Loucy (cell line): ENCODE measurements around the gene GRK6.

Source experiments
- H2AFZ ChIP-seq: fragments of 200-600 bp; sonication (generic); 2 replicates; pipeline ENCODE4 v1.6.0; 2016; ENCODE audit warnings: antibody characterized with exemption, mild to moderate bottlenecking, low read length, moderate library complexity
- H3F3A ChIP-seq: fragments of 200-600 bp; 2 replicates; pipeline ENCODE4 v1.6.0; 2016; ENCODE audit warnings: antibody characterized with exemption, low read depth, mild to moderate bottlenecking
- H3K27me3 ChIP-seq: fragments of 200-600 bp; sonication (generic); 2 replicates; pipeline ENCODE4 v1.6.1; 2014; ENCODE audit warnings: low read length, mild to moderate bottlenecking; ENCODE audit not compliant: insufficient read depth, poor library complexity, severe bottlenecking
- H3K36me3 ChIP-seq: fragments of 200-600 bp; sonication (generic); 2 replicates; pipeline ENCODE4 v1.6.1; 2016; ENCODE audit warnings: low read length; ENCODE audit not compliant: insufficient read depth
- H3K4me1 ChIP-seq: fragments of 200-600 bp; sonication (generic); 2 replicates; pipeline ENCODE4 v1.5.1; 2014; ENCODE audit warnings: low read length, mild to moderate bottlenecking; ENCODE audit not compliant: insufficient read depth, poor library complexity, severe bottlenecking
- H3K4me2 ChIP-seq: fragments of 200-600 bp; sonication (generic); 2 replicates; pipeline ENCODE4 v1.6.0; 2014; ENCODE audit warnings: antibody characterized with exemption, low read length, low read depth, mild to moderate bottlenecking; ENCODE audit not compliant: poor library complexity, severe bottlenecking
- H3K4me3 ChIP-seq: fragments of 200-600 bp; sonication (generic); 2 replicates; pipeline ENCODE4 v1.5.1; 2014; ENCODE audit warnings: low read length, mild to moderate bottlenecking, mixed read lengths; ENCODE audit not compliant: poor library complexity, severe bottlenecking
- H3K79me2 ChIP-seq: fragments of 200-600 bp; sonication (generic); 2 replicates; pipeline ENCODE4 v1.6.1; 2014; ENCODE audit warnings: low read length; ENCODE audit not compliant: insufficient read depth
- H3K9ac ChIP-seq: fragments of 200-600 bp; sonication (generic); 2 replicates; pipeline ENCODE4 v1.6.0; 2014; ENCODE audit warnings: mild to moderate bottlenecking, low read depth, low read length, moderate library complexity; ENCODE audit not compliant: poor library complexity, severe bottlenecking
- H3K9me2 ChIP-seq: fragments of 200-600 bp; sonication (generic); replicated peaks from 2 replicates; pipeline ENCODE4 v1.6.1; 2016; ENCODE audit warnings: low read depth, low read length, mixed read lengths
- H3K9me3 ChIP-seq: fragments of 200-600 bp; sonication (generic); 2 replicates; pipeline ENCODE4 v1.6.1; 2014; ENCODE audit warnings: mild to moderate bottlenecking, antibody characterized with exemption, low read length, low read depth; ENCODE audit not compliant: insufficient read depth
- H4K20me1 ChIP-seq: fragments of 200-600 bp; sonication (generic); 2 replicates; pipeline ENCODE4 v1.6.0; 2014; ENCODE audit warnings: antibody characterized with exemption, low read length, mild to moderate bottlenecking; ENCODE audit not compliant: insufficient read depth, poor library complexity, severe bottlenecking
- EZH2phosphoT487 ChIP-seq: fragments of 200-600 bp; IDR thresholded peaks from 2 replicates; pipeline ENCODE4 v1.6.1; 2018; ENCODE audit warnings: antibody characterized with exemption, mild to moderate bottlenecking, moderate library complexity, borderline replicate concordance
- TF ChIP-seq, protein P1 (sequence below): fragments of 200-600 bp; sonication (generic); conservative IDR thresholded peaks from 2 replicates; pipeline ENCODE4 v1.5.1; 2014; ENCODE audit warnings: mild to moderate bottlenecking, antibody characterized with exemption, low read length

Gene GRK6

DNA sequence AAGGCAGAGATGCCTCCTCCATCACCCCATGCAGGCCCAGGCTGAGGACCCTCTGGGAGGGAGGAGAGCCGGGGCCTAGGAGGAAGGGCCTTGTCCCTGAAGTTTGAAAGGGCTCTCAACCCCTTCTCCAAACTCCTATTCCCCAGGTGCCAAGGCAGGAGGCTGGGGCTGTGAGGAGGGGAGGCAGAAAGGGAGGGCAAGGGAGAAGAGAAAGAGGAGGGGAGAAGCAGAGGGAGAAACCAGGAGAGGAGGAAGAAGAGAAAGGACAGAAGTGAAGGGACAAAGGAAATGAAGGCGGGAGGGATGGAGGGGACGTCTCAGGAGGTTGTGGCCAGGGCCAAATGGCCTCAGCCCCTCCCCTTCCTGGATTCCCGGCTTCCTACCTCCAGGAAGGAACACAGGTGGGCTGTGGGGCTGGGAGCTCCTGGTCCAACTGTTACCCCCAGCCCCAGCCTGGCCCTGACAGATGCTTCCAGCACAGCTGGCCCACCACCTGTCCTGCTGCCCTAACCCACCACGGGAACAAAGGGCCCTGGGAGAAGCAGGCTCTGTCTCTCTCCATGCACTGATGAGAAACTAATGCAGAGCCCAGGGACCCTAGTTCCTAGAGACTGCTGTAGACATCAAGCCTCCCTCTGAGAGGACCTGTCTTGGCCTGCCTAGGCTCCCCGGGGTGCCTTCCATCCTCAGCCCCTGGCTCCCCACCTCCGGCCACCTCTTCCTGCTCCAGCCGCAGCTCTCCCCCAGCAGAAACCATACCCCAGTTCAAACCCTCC, 43.5 kb downstream of the GRK6 start:
- no peak overlapping the region for H2AFZ ChIP-seq
- H3F3A ChIP-seq, result no peaks in the 10 kb centered on the region
- TF ChIP-seq EZH2phosphoT487, result no peak
- TF ChIP-seq, protein P1, sequence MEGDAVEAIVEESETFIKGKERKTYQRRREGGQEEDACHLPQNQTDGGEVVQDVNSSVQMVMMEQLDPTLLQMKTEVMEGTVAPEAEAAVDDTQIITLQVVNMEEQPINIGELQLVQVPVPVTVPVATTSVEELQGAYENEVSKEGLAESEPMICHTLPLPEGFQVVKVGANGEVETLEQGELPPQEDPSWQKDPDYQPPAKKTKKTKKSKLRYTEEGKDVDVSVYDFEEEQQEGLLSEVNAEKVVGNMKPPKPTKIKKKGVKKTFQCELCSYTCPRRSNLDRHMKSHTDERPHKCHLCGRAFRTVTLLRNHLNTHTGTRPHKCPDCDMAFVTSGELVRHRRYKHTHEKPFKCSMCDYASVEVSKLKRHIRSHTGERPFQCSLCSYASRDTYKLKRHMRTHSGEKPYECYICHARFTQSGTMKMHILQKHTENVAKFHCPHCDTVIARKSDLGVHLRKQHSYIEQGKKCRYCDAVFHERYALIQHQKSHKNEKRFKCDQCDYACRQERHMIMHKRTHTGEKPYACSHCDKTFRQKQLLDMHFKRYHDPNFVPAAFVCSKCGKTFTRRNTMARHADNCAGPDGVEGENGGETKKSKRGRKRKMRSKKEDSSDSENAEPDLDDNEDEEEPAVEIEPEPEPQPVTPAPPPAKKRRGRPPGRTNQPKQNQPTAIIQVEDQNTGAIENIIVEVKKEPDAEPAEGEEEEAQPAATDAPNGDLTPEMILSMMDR, result no peak
- peak overlapping the region; percentile 91 for H3K4me2 ChIP-seq
- H3K9me3 ChIP-seq, result no peaks in the 10 kb centered on the region
- peaks cover 16% of the 10 kb centered on the region for H3K4me1 ChIP-seq
- H3K36me3 ChIP-seq, result peaks cover 21% of the 10 kb centered on the region; the same call in 1 of the 2 replicates
- peaks cover 45% of the 10 kb centered on the region for H3K79me2 ChIP-seq
- peaks cover 34% of the 10 kb centered on the region for H4K20me1 ChIP-seq
- peak overlapping the region; percentile 32 for H3K9ac ChIP-seq
- H3K27me3 ChIP-seq, result no peaks in the 10 kb centered on the region
- H3K4me3 ChIP-seq, result peak overlapping the region; percentile 89
- no peaks in the 10 kb centered on the region for H3K9me2 ChIP-seq

DNA sequence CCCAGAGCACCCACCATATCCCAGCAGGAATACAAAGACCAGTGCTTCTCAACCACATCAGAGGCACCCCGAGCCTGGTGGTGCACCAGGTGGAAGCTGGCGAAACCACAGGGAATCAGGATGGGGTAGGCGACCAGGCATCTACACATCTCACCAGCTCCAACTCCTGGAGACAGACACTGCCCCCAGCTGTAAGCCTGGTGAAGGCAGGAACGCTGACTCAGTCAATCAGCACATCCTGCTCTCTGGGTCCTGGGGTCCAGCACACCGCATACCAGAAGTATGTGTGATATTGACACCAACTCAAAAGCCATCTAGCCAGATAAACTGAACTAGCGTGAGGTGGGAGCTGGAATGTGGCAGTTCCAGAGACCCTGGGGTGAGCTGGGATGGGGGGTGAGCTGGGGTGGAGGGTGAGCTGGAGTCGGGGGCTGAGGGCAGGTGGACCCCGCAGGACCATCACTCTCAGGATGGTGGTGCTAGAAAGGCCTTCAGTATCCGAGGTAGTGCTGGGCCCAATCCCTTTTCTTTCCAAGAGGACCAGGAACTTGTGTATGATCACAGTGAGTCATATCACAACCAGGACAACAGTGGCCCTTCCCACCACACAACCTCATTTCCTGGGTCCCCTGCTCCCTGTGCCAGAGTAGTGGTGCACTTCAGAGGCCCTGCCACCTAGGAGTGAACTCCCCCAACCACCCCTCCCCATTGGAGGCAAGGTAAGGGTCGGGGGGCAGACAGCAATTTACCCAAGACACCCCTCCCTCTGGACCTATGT, 44.5 kb downstream of the GRK6 start:
- H3K4me1 ChIP-seq, result peaks cover 16% of the 10 kb centered on the region

DNA sequence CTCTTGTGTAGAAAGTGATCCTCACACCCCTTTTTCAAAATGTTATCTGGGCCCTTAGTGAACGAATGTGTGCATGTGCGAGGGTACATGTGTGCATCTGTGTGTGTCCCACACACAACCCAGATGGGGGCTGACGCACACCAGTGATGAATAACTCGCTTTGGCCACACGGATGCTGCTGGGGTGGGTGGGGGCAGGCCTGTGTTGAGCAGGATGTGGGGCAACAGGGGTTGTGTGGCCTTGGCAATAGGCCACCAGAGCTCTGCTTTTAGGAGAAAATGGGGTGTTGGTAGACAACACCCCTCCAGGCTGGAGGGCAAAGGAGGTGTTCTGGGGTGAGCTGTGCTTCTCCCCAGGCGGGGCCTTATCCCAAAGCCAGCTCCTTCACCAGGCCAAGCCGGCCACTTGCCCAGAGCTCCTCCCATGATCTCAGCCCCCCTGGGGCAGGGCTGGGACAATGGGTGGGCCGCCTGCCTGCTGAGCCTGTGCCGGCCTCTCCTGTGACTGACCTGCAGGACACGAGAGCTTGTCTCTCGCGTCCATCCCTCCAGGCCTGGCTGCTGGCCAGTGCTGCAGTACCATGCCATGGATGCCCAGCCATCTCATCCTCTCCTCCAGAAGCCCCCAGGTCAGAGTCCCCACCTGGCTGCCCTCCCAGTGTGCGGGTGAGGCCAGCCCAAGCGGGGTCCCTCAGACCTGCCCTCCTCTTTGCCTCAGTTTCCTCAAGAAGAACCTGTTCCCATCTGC, 45.3 kb downstream of the GRK6 start:
- H3F3A ChIP-seq, result no peaks in the 10 kb centered on the region
- no peaks in the 10 kb centered on the region for H3K27me3 ChIP-seq
- H3K79me2 ChIP-seq, result peaks cover 45% of the 10 kb centered on the region
- no peak for TF ChIP-seq EZH2phosphoT487
- TF ChIP-seq, protein P1, result no peak
- peaks cover 34% of the 10 kb centered on the region for H4K20me1 ChIP-seq
- peak overlapping the region; percentile 71 for H3K9ac ChIP-seq
- peaks cover 4% of the 10 kb centered on the region; the same call in 1 of the 2 replicates for H3K36me3 ChIP-seq
- H3K9me3 ChIP-seq, result no peaks in the 10 kb centered on the region
- peak overlapping the region; percentile 91 for H3K4me2 ChIP-seq
- H2AFZ ChIP-seq, result no peak overlapping the region
- H3K4me1 ChIP-seq, result peaks cover 16% of the 10 kb centered on the region
- peak overlapping the region; percentile 89 for H3K4me3 ChIP-seq
- no peaks in the 10 kb centered on the region for H3K9me2 ChIP-seq

More for the DNA sequence above, 44.5 kb downstream of the GRK6 start:
- H3K27me3 ChIP-seq, result no peaks in the 10 kb centered on the region
- H3K36me3 ChIP-seq, result peaks cover 13% of the 10 kb centered on the region; the same call in 1 of the 2 replicates
- peaks cover 34% of the 10 kb centered on the region for H4K20me1 ChIP-seq
- peak overlapping the region; percentile 89 for H3K4me3 ChIP-seq
- no peaks in the 10 kb centered on the region for H3F3A ChIP-seq
- no peak for TF ChIP-seq EZH2phosphoT487
- TF ChIP-seq, protein P1, result no peak
- H3K9me3 ChIP-seq, result no peaks in the 10 kb centered on the region
- H3K79me2 ChIP-seq, result peaks cover 45% of the 10 kb centered on the region
- H3K4me2 ChIP-seq, result peak overlapping the region; percentile 91
- H3K9ac ChIP-seq, result peak overlapping the region; percentile 32
- H3K9me2 ChIP-seq, result no peaks in the 10 kb centered on the region
- no peak overlapping the region for H2AFZ ChIP-seq
